H1 (cell line): ENCODE measurements around the gene BRI3BP. TPM values are rescaled to one million over a fixed set of nuclear protein-coding genes. Genes with fewer than 3 reads are reported as not detected.

Source experiments
- ASH2L ChIP-seq: fragments of 200-600, 300-600 bp; sonication (generic); IDR thresholded peaks from one replicate; pipeline ENCODE4 v1.7.1; 2017; ENCODE audit warnings: low read length
- CBX5 ChIP-seq: fragments of 300-800, 300-1000 bp; sonication (generic); IDR thresholded peaks from 2 replicates; pipeline ENCODE4 v1.7.1; 2016; ENCODE audit warnings: antibody characterized with exemption, low read length, low read depth
- CEBPB ChIP-seq: IDR thresholded peaks from 2 replicates; pipeline ENCODE4 v1.6.1; 2012; ENCODE audit warnings: low read depth, low read length
- CHD1 ChIP-seq: IDR thresholded peaks from 2 replicates; pipeline ENCODE4 v1.6.1; 2012; ENCODE audit warnings: low read depth, low read length, improper control_type of control experiment
- CHD2 ChIP-seq: IDR thresholded peaks from 2 replicates; pipeline ENCODE4 v1.6.1; 2012; ENCODE audit warnings: low read length, improper control_type of control experiment
- CTCF ChIP-seq, 3 experiments: IDR thresholded peaks; 1 replicate in 2 of 3; 2 replicates in 1 of 3; pipeline versions ENCODE4 v1.5.1 to v1.6.1; 2011; ENCODE audit warnings: low read length in 3 of 3, mild to moderate bottlenecking in 3 of 3, inconsistent platforms in 2 of 3, low read depth in 1 of 3, moderate library complexity in 1 of 3; ENCODE audit not compliant: insufficient read depth in 1 of 3; ENCODE audit errors: control extremely low read depth in 1 of 3
- EGR1 ChIP-seq: IDR thresholded peaks from 2 replicates; pipeline ENCODE4 v1.6.1; 2011; ENCODE audit warnings: low read depth, low read length, borderline replicate concordance
- EP300 ChIP-seq, 2 experiments: IDR thresholded peaks; 1 replicate in 1 of 2; 2 replicates in 1 of 2; pipeline ENCODE4 v1.6.1; 2011 to 2012; ENCODE audit warnings: low read depth in 2 of 2, low read length in 2 of 2, mild to moderate bottlenecking in 2 of 2, borderline replicate concordance in 1 of 2, inconsistent platforms in 1 of 2, moderate library complexity in 1 of 2
- JUND ChIP-seq: IDR thresholded peaks from 2 replicates; pipeline ENCODE4 v1.6.1; 2011; ENCODE audit warnings: mild to moderate bottlenecking, improper control_type of control experiment, low read length
- KDM1A ChIP-seq: fragments of 200-600, 300-600 bp; sonication (generic); IDR thresholded peaks from 2 replicates; pipeline ENCODE4 v1.7.1; 2016; ENCODE audit warnings: mild to moderate bottlenecking, low read length, borderline replicate concordance
- KDM4A ChIP-seq: IDR thresholded peaks from one replicate; pipeline ENCODE4 v1.7.1; 2012; ENCODE audit warnings: low read depth, mild to moderate bottlenecking, moderate library complexity, low read length, inconsistent platforms; ENCODE audit not compliant: severe bottlenecking
- MAFK ChIP-seq: IDR thresholded peaks from 2 replicates; pipeline ENCODE4 v1.6.1; 2012; ENCODE audit warnings: low read depth, mild to moderate bottlenecking, improper control_type of control experiment, low read length
- MAX ChIP-seq: IDR thresholded peaks from 2 replicates; pipeline ENCODE4 v1.6.1; 2012; ENCODE audit warnings: inconsistent platforms
- PHF8 ChIP-seq: fragments of 200-600 bp; sonication (generic); conservative IDR thresholded peaks from 2 replicates; pipeline ENCODE4 v1.7.1; 2012; ENCODE audit warnings: low read depth, mild to moderate bottlenecking, inconsistent platforms, low read length, moderate library complexity
- RAD21 ChIP-seq, 2 experiments: IDR thresholded peaks in 1 of 2; conservative IDR thresholded peaks in 1 of 2; 2 replicates each; pipeline ENCODE4 v1.6.1; 2011; ENCODE audit warnings: low read depth in 2 of 2, low read length in 2 of 2, improper control_type of control experiment in 1 of 2, inconsistent platforms in 1 of 2, mild to moderate bottlenecking in 1 of 2, moderate library complexity in 1 of 2
- RXRA ChIP-seq: IDR thresholded peaks from 2 replicates; pipeline ENCODE4 v1.6.1; 2011; ENCODE audit warnings: low read depth, mild to moderate bottlenecking, low read length, moderate library complexity; ENCODE audit not compliant: insufficient read depth
- SP1 ChIP-seq: IDR thresholded peaks from 2 replicates; pipeline ENCODE4 v1.6.1; 2011; ENCODE audit warnings: low read depth, low read length
- SP2 ChIP-seq: IDR thresholded peaks from 2 replicates; pipeline ENCODE4 v1.6.1; 2012; ENCODE audit warnings: mild to moderate bottlenecking, low read length, inconsistent platforms
- TAF1 ChIP-seq: IDR thresholded peaks from 2 replicates; pipeline ENCODE4 v1.6.1; 2011; ENCODE audit warnings: mild to moderate bottlenecking, low read depth, low read length
- TBP ChIP-seq: IDR thresholded peaks from 2 replicates; pipeline ENCODE4 v1.6.1; 2011; ENCODE audit warnings: low read depth, low read length, improper control_type of control experiment
- polyA plus RNA-seq, 7 experiments: library from polyadenylated mRNA; depleted of rRNA in 3 of 7; stranded (reverse) in 5 of 7; unstranded in 2 of 7; fragments of >200 nt in 5 of 7; fragments of 200-250 nt in 2 of 7; gene quantifications; 1 replicate in 5 of 7; 2 replicates in 1 of 7; 4 replicates in 1 of 7; pipeline versions ENCODE4 v1.2.1 to v1.2.3, GENCODE V29; 2011 to 2013; ENCODE audit warnings: missing spikeins in 2 of 7, mixed read lengths in 2 of 7
- total RNA-seq: library from RNA; stranded (reverse); fragmentation: NEBNext Ultra II Directional; extraction: Animal tissue kit (Norgen Biotek cat#: 25700); gene quantifications from 2 replicates; pipeline ENCODE4 v1.2.1, GENCODE V29; 2021

BRI3BP gene
- total and polyA plus RNA-seq, 2 of the 8 experiments (the other 6 are each of a cell fraction or from before 2014, with no cell fraction given): 5.4 to 14.2 TPM

- TF ChIP-seq ASH2L: peak; percentile 68
- 0 out of 4 replicates have a peak, but pooled peaks of 1 of the 2 experiments have one; percentile 3 for TF ChIP-seq RAD21 (IDR thresholded peaks at IDR 0.05 in 1 of 2, conservative IDR thresholded peaks at IDR 0.05 in 1 of 2; ENCODE audit: low read depth in 2 of 2, low read length in 2 of 2)
- TF ChIP-seq MAX: peak; percentile 69
- no peak for TF ChIP-seq KDM1A
- 0 out of 2 replicates have a peak, but pooled peaks have one; percentile 21 for TF ChIP-seq SP1
- no peak for TF ChIP-seq MAFK
- no peak for TF ChIP-seq JUND
- TF ChIP-seq EP300 (IDR thresholded peaks at IDR 0.05; ENCODE audit: borderline replicate concordance in 1 of 2, low read depth in 2 of 2, low read length in 2 of 2): peak in 1 of 2 experiments; percentile 60; a peak in 1 of 3 replicates
- TF ChIP-seq KDM4A: peak; percentile 27
- TF ChIP-seq TAF1: peak; percentile 92
- TF ChIP-seq EGR1: no peak
- TF ChIP-seq CHD2: peak; percentile 71
- TF ChIP-seq PHF8: peak; percentile 64
- no peak for TF ChIP-seq SP2
- TF ChIP-seq TBP: peak; percentile 79
- no peak for TF ChIP-seq CHD1
- no peak for TF ChIP-seq CEBPB
- TF ChIP-seq RXRA: no peak
- no peak for TF ChIP-seq CBX5
- TF ChIP-seq CTCF (IDR thresholded peaks at IDR 0.05; ENCODE audit: control extremely low read depth in 1 of 3, insufficient read depth in 1 of 3, low read depth in 1 of 3, low read length in 3 of 3): peak in 1 of 3 experiments; percentile 12; a peak in 2 of 4 replicates
These were observed 71.8 kb downstream of the BRI3BP start, which contains the start of gene AACS (continued) for GRCh38 chr12:125065021-125065918.
